OCI-LY3 (cell line): Measurements from ENCODE around the gene VAV2.

Experiments used
- CTCF ChIP-seq: fragments of 200-600, 300-600 bp; sonication (generic); IDR thresholded peaks from 2 replicates; pipeline ENCODE4 v1.5.1; 2014; ENCODE audit warnings: antibody characterized with exemption, low read length, low read depth
- EZH2phosphoT487 ChIP-seq: fragments of 200-600 bp; shearing (Covaris generic); IDR thresholded peaks from 2 replicates; pipeline ENCODE4 v1.6.1; 2018; ENCODE audit warnings: antibody characterized with exemption, mixed run types, low read depth

GRCh38 chr9:133897675-133898074 lies 94.4 kb downstream of the VAV2 start:
- TF ChIP-seq CTCF, result no peak
- TF ChIP-seq EZH2phosphoT487, result no peak
